MCF 10A (cell line): Measurements from ENCODE around the gene PSME3. TPM values are rescaled to one million over a fixed set of nuclear protein-coding genes. Genes with fewer than 3 reads are reported as not detected.

ENCODE experiments used
- BruUV-seq: library from RNA; stranded (reverse); fragments of 400-500 nt; replicated peaks from 2 replicates; lab custom pipeline; 2021; lab: Mats Ljungman, UMichigan
- CTCF ChIA-PET: fragments of 300-600 bp; sonication (Branson Sonifier 250); formaldehyde crosslinking; extraction: SDS; loops from one replicate; lab custom pipeline; 2021; ENCODE audit warnings: antibody characterized with exemption, inconsistent platforms; lab: Yijun Ruan, JAX
- POLR2A ChIA-PET: fragments of 300-600, 350-650 bp; sonication (Branson Sonifier 250); formaldehyde crosslinking; extraction: SDS; loops from one replicate; lab custom pipeline; 2020; ENCODE audit warnings: antibody characterized with exemption, inconsistent platforms; lab: Yijun Ruan, JAX
- DNase-seq: peaks from one replicate; pipeline ENCODE4 v3.0.0-alpha.2; 2018; ENCODE audit not compliant: unreplicated experiment
- H3K27ac Mint-ChIP-seq: one replicate; pipeline ENCODE4 v1.8.0; 2022; ENCODE audit warnings: mild to moderate bottlenecking, low read depth, mixed read lengths; ENCODE audit not compliant: unreplicated experiment
- H3K27me3 Mint-ChIP-seq: one replicate; pipeline ENCODE4 v1.8.0; 2022; ENCODE audit warnings: mixed read lengths; ENCODE audit not compliant: insufficient read depth, unreplicated experiment
- H3K36me3 Mint-ChIP-seq: one replicate; pipeline ENCODE4 v1.8.0; 2022; ENCODE audit warnings: mild to moderate bottlenecking, moderate library complexity, mixed read lengths; ENCODE audit not compliant: insufficient read depth, unreplicated experiment
- H3K4me1 Mint-ChIP-seq: one replicate; pipeline ENCODE4 v1.8.0; 2022; ENCODE audit warnings: mixed read lengths; ENCODE audit not compliant: insufficient read depth, unreplicated experiment
- H3K4me3 Mint-ChIP-seq: one replicate; pipeline ENCODE4 v1.8.0; 2022; ENCODE audit warnings: mild to moderate bottlenecking, moderate library complexity, mixed read lengths; ENCODE audit not compliant: unreplicated experiment
- H3K9me3 Mint-ChIP-seq: one replicate; pipeline ENCODE4 v1.8.0; 2022; ENCODE audit warnings: mixed read lengths; ENCODE audit not compliant: unreplicated experiment
- CTCF ChIP-seq: fragments of 200-600 bp; IDR thresholded peaks from one replicate; pipeline ENCODE4 v1.8.0; 2022; ENCODE audit warnings: antibody characterized with exemption, mild to moderate bottlenecking; ENCODE audit not compliant: unreplicated experiment
- intact Hi-C: fragments of 100-400 bp; cut with micrococcal nuclease; formaldehyde crosslinking; loops from 2 replicates; pipeline ENCODE4 v1.14.1; 2022
- total RNA-seq: library from RNA; stranded (reverse); gene quantifications from 2 replicates; pipeline ENCODE4 v1.2.3, GENCODE V29; 2022

Gene PSME3
- total RNA-seq, 1 experiment from 2014 or later = 220 TPM

GRCh38 chr17:42846594-42847280 lies 13.5 kb downstream of the PSME3 start:
- peaks cover 13% of the 10 kb centered on the region for H3K27me3 Mint-ChIP-seq
- H3K9me3 Mint-ChIP-seq = no peaks in the 10 kb centered on the region
- peaks cover 31% of the 10 kb centered on the region for H3K36me3 Mint-ChIP-seq
- peaks cover 13% of the 10 kb centered on the region for H3K4me1 Mint-ChIP-seq
- intact Hi-C loops = no loop called here
- no peak for TF ChIP-seq CTCF
- no peak overlapping the region for H3K4me3 Mint-ChIP-seq
- no peak overlapping the region for H3K27ac Mint-ChIP-seq
- no TSS peak for BruUV-seq
- ChIA-PET CTCF (interaction anchor here (1.5 to 5.0 kb wide), 2 partner anchors 82 to 91 kb away, joined by 5 to 60 read pairs; no protein-coding TSS in a partner anchor), POLR2A (interaction anchor here (0.7 to 2.5 kb wide), 3 partner anchors 14 to 102 kb away, joined by 3 to 15 read pairs (median 4); partner anchors contain the start of gene PSME3)
- peak; percentile 70 for DNase-seq

- no peak for DNase-seq
Measured at GRCh38 chr17:42848093-42848492, 14.9 kb downstream of the PSME3 start.

GRCh38 chr17:42849031-42849430 lies 15.8 kb downstream of the PSME3 start:
- Mint-ChIP-seq H3K4me3 (no peak overlapping the region), H3K9me3 (no peaks in the 10 kb centered on the region), H3K27me3 (peaks cover 22% of the 10 kb centered on the region), H3K4me1 (peaks cover 13% of the 10 kb centered on the region), H3K27ac (no peak overlapping the region), H3K36me3 (peaks cover 8% of the 10 kb centered on the region)
- ChIA-PET POLR2A (interaction anchor here (0.9 to 1.4 kb wide), 2 partner anchors 16 to 88 kb away, joined by 3 to 8 read pairs; partner anchors contain the start of gene PSME3), CTCF (interaction anchor here (0.9 to 2.0 kb wide), 5 partner anchors 15 to 176 kb away, joined by 3 to 9 read pairs (median 4); partner anchors contain the start of gene RND2)
- intact Hi-C loops = no loop called here
- no TSS peak for BruUV-seq
- no peak for TF ChIP-seq CTCF
- DNase-seq = no peak

More at GRCh38 chr17:42848093-42848492, 14.9 kb downstream of the PSME3 start:
- TF ChIP-seq CTCF = no peak
- H3K9me3 Mint-ChIP-seq = no peaks in the 10 kb centered on the region
- intact Hi-C loops = no loop called here
- H3K4me1 Mint-ChIP-seq = peaks cover 13% of the 10 kb centered on the region
- ChIA-PET POLR2A (interaction anchor here (0.7 to 1.4 kb wide), 4 partner anchors 15 to 89 kb away, joined by 3 to 8 read pairs (median 3); partner anchors contain the start of gene PSME3), CTCF (interaction anchor here (0.5 to 2.0 kb wide), 6 partner anchors 81 to 851 kb away, joined by 3 to 9 read pairs (median 4); partner anchors contain the start of gene RND2)
- H3K36me3 Mint-ChIP-seq = peaks cover 18% of the 10 kb centered on the region
- peaks cover 13% of the 10 kb centered on the region for H3K27me3 Mint-ChIP-seq
- no TSS peak for BruUV-seq
- H3K27ac Mint-ChIP-seq = no peak overlapping the region
- H3K4me3 Mint-ChIP-seq = no peak overlapping the region

GRCh38 chr17:42849451-42850181 lies 16.4 kb downstream of the PSME3 start:
- BruUV-seq = no TSS peak
- DNase-seq = no peak
- no peak for TF ChIP-seq CTCF
- POLR2A ChIA-PET = no interaction called here
- H3K9me3 Mint-ChIP-seq = no peaks in the 10 kb centered on the region
- H3K27ac Mint-ChIP-seq = no peak overlapping the region
- no peak overlapping the region for H3K4me3 Mint-ChIP-seq
- H3K4me1 Mint-ChIP-seq = peaks cover 13% of the 10 kb centered on the region
- peaks cover 7% of the 10 kb centered on the region for H3K36me3 Mint-ChIP-seq
- peaks cover 26% of the 10 kb centered on the region for H3K27me3 Mint-ChIP-seq
- CTCF ChIA-PET = interaction anchor here (0.6 to 2.0 kb wide), 6 partner anchors 14 to 89 kb away, joined by 3 to 9 read pairs (median 6); no protein-coding TSS in a partner anchor
- intact Hi-C loops = no loop called here
